K562 (cell line): ENCODE data around the gene TEX14. TPM values are rescaled to one million over a fixed set of nuclear protein-coding genes. Genes with fewer than 3 reads are reported as not detected.

Experiments
- ARHGAP35 ChIP-seq: fragments of 450-650 bp; IDR thresholded peaks from 2 replicates; pipeline ENCODE4 v1.6.1; 2018; ENCODE audit not compliant: partially characterized antibody
- ARID1B ChIP-seq: fragments of 450-650 bp; IDR thresholded peaks from 2 replicates; pipeline ENCODE4 v1.6.1; 2016; ENCODE audit warnings: antibody characterized with exemption, mild to moderate bottlenecking, inconsistent platforms
- ARID3A ChIP-seq: IDR thresholded peaks from 2 replicates; pipeline ENCODE4 v1.6.1; 2012; ENCODE audit warnings: low read depth, low read length, improper control_type of control experiment, borderline replicate concordance
- ATF2 ChIP-seq: sonication (generic); formaldehyde crosslinking; IDR thresholded peaks from 2 replicates; pipeline ENCODE4 v1.8.1; 2022; ENCODE audit warnings: missing genetic modification reagents
- BCOR ChIP-seq: fragments of 450-650 bp; IDR thresholded peaks from 2 replicates; pipeline ENCODE4 v1.6.1; 2016
- CBFA2T2 ChIP-seq: fragments of 450-650 bp; conservative IDR thresholded peaks from 2 replicates; pipeline ENCODE4 v1.6.1; 2017; ENCODE audit warnings: mild to moderate bottlenecking
- CBFA2T3 ChIP-seq: fragments of 450-650 bp; IDR thresholded peaks from 2 replicates; pipeline ENCODE4 v1.6.1; 2017
- CHD2 ChIP-seq: IDR thresholded peaks from 2 replicates; pipeline ENCODE4 v1.6.1; 2011; ENCODE audit warnings: low read depth, low read length
- HMGN3 ChIP-seq: IDR thresholded peaks from 2 replicates; pipeline ENCODE4 v1.6.1; 2011; ENCODE audit warnings: borderline replicate concordance, low read depth, mild to moderate bottlenecking, mixed read lengths, low read length; ENCODE audit not compliant: insufficient read length; ENCODE audit errors: extremely low read depth
- IRF9 ChIP-seq: fragments of 450-650 bp; IDR thresholded peaks from 2 replicates; pipeline ENCODE4 v1.6.1; 2016; ENCODE audit warnings: missing biosample characterization, missing genetic modification characterization
- KLF16 ChIP-seq: IDR thresholded peaks from 2 replicates; pipeline ENCODE4 v1.6.1; 2016; ENCODE audit warnings: antibody characterized with exemption
- MED1 ChIP-seq: sonication (generic); formaldehyde crosslinking; IDR thresholded peaks from 2 replicates; pipeline ENCODE4 v1.8.1; 2023; ENCODE audit warnings: missing genetic modification reagents, borderline replicate concordance
- MTA2 ChIP-seq: fragments of 450-650 bp; IDR thresholded peaks from 2 replicates; pipeline ENCODE4 v1.6.1; 2016; ENCODE audit warnings: low read depth
- MXI1 ChIP-seq: IDR thresholded peaks from 2 replicates; pipeline ENCODE4 v1.6.1; 2011; ENCODE audit warnings: low read depth, mild to moderate bottlenecking, improper control_type of control experiment, low read length
- SMAD3 ChIP-seq: fragments of 450-650 bp; formaldehyde crosslinking; conservative IDR thresholded peaks from 2 replicates; pipeline ENCODE4 v1.4.0; 2020; ENCODE audit warnings: mild to moderate bottlenecking
- SMAD4 ChIP-seq: fragments of 250-450 bp; sonication (Bioruptor Pico); conservative IDR thresholded peaks from 2 replicates; pipeline ENCODE4 v1.8.0; 2021; ENCODE audit warnings: inconsistent platforms, mild to moderate bottlenecking, moderate library complexity
- ZBTB12 ChIP-seq: fragments of 250-450 bp; sonication (Bioruptor Pico); IDR thresholded peaks from 2 replicates; pipeline ENCODE4 v1.4.0; 2020
- ZBTB17 ChIP-seq: fragments of 450-650 bp; formaldehyde crosslinking; IDR thresholded peaks from 2 replicates; pipeline ENCODE4 v1.4.0; 2020; ENCODE audit warnings: mild to moderate bottlenecking
- ZNF274 ChIP-seq: IDR thresholded peaks from 2 replicates; pipeline ENCODE4 v1.6.1; 2011; ENCODE audit warnings: low read depth, mild to moderate bottlenecking, low read length, moderate library complexity, borderline replicate concordance
- ZNF695 ChIP-seq: fragments of 450-650 bp; formaldehyde crosslinking; IDR thresholded peaks from 2 replicates; pipeline ENCODE4 v1.4.0; 2020; ENCODE audit warnings: mild to moderate bottlenecking, moderate library complexity
- ZNF707 ChIP-seq: fragments of 250-450 bp; sonication (Bioruptor Pico); conservative IDR thresholded peaks from 2 replicates; pipeline ENCODE4 v1.8.0; 2022; ENCODE audit warnings: inconsistent platforms, mild to moderate bottlenecking, moderate library complexity
- ZNF76 ChIP-seq: fragments of 250-450 bp; sonication (Bioruptor Pico); IDR thresholded peaks from 2 replicates; pipeline ENCODE4 v1.4.0; 2020; ENCODE audit warnings: mild to moderate bottlenecking, moderate library complexity, borderline replicate concordance
- ZNF79 ChIP-seq: fragments of 250-450 bp; sonication (Bioruptor Pico); IDR thresholded peaks from 2 replicates; pipeline ENCODE4 v1.4.0; 2020; ENCODE audit warnings: low read depth, mild to moderate bottlenecking, moderate library complexity
- polyA plus RNA-seq, 8 experiments: library from polyadenylated mRNA; depleted of rRNA in 4 of 8; stranded (reverse) in 5 of 8; unstranded in 3 of 8; fragments of >200 nt; fragmentation: Nextera tagmentation in 2 of 8; fragmentation: Illumina TruSeq in 1 of 8; extraction: Ambion mirVana in 2 of 8; extraction: Trizol in 1 of 8; gene quantifications; 2 replicates each; pipeline versions ENCODE4 v1.2.1 to v1.2.3, GENCODE V29; 2011 to 2014; ENCODE audit warnings: inconsistent platforms in 1 of 8, missing spikeins in 1 of 8
- total RNA-seq, 7 experiments: library from RNA; depleted of rRNA in 6 of 7; stranded (reverse); fragments of >200 nt in 6 of 7; fragmentation: Illumina TruSeq in 2 of 7; extraction: Trizol in 2 of 7; gene quantifications; 2 replicates each; pipeline versions ENCODE4 v1.2.1 to v1.2.3, GENCODE V29; 2011 to 2021; ENCODE audit warnings: low replicate concordance in 1 of 7

Gene TEX14
- total and polyA plus RNA-seq, 9 of the 15 experiments (the other 6 are each of a cell fraction or from before 2014, with no cell fraction given), result 0.05 to 0.12 (median 0.09) TPM; not detected in 1

GRCh38 chr17:58658804-58659713 is 32.8 kb downstream of the TEX14 start (continued):
- TF ChIP-seq ATF2 (CRISPR knock-in tag) (no peak), KLF16 (peak; percentile 52; the same call in 1 of the 2 replicates), ZNF707 (CRISPR knock-in tag) (no peak), ZNF79 (CRISPR knock-in tag) (no peak), ZBTB17 (peak; percentile 98), CHD2 (peak; percentile 88), ZBTB12 (peak; percentile 63; the same call in 1 of the 2 replicates), MXI1 (peak; percentile 93), MED1 (CRISPR knock-in tag) (peak; percentile 95), ARHGAP35 (peak; percentile 97), IRF9 (tag) (no peak), ARID1B (peak; percentile 80), SMAD4 (peak; percentile 77), BCOR (peak; percentile 92), ARID3A (peak; percentile 96), CBFA2T3 (peak; percentile 63), MTA2 (peak; percentile 64), CBFA2T2 (peak; percentile 47; the same call in 1 of the 2 replicates), ZNF76 (CRISPR knock-in tag) (0 out of 2 replicates have a peak, but pooled peaks have one; percentile 36), ZNF695 (CRISPR knock-in tag) (peak; percentile 98), SMAD3 (CRISPR knock-in tag) (peak; percentile 99), ZNF274 (peak; percentile 76; the same call in 1 of the 2 replicates), HMGN3 (no peak)
